Measurements from ENCODE around the gene EPB41L3. TPM values are rescaled to one million over a fixed set of nuclear protein-coding genes. Genes with fewer than 3 reads are reported as not detected.

EPB41L3 gene
- total and polyA plus RNA-seq, 10 of the 15 experiments (the other 5 are each of a cell fraction or from before 2014, with no cell fraction given), result 0.11 to 0.69 (median 0.23) TPM; not detected in 6

DNA sequence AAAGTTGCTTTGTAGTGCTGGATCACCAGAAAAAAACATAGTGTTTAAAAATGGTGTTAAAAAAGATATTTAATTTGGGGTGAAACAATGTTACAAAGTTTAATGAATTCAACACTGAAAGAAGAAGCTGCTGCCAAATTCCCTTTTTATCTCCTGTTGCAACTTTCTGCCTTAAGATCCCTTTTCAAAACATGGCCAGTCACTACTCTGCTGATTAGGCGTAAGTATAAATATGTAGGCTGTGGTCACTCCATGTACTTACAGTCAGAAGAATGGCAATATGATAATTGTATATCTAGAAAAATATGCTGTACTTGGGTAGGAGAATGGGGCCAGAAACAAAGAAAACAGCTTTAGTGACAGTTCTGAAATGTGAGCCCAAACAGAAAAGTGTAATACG is 124.8 kb downstream of the EPB41L3 start:
- no peaks in the 10 kb centered on the region for H4K20me1 ChIP-seq (ENCODE audit: control insufficient read depth, insufficient read depth)
- ChIA-PET RAD21 (ENCODE audit: unreplicated experiment) (no interaction called here), SMC1A (ENCODE audit: uncharacterized antibody, unreplicated experiment) (interaction anchor here (0.6 kb wide), 1 partner anchor 174 kb away, joined by 3 read pairs; no protein-coding TSS in a partner anchor), POLR2A (no interaction called here), CTCF (no interaction called here)
- H2AFZ ChIP-seq (ENCODE audit: control insufficient read depth, low read depth, low read length), result no peak overlapping the region
- BruUV-seq (replicated peaks), result no TSS peak
- in situ Hi-C loops (cut with MboI), result no loop called here
- DNase-seq (ENCODE audit: low read depth, low spot score) (no peak), ATAC-seq (no peak), FAIRE-seq (no peak)
- H3K9ac ChIP-seq (ENCODE audit: control insufficient read depth, insufficient read depth, low read length), result no peak overlapping the region
- H3K4me2 ChIP-seq (ENCODE audit: control insufficient read depth, insufficient read depth), result no peak overlapping the region
- TF ChIP-seq DPF2 (IDR thresholded peaks at IDR 0.05) (no peak), FOXM1 (IDR thresholded peaks at IDR 0.05; ENCODE audit: low read depth, low read length) (no peak), SRF (IDR thresholded peaks at IDR 0.05; ENCODE audit: low read depth in 2 of 2, low read length in 2 of 2) (no peak), NFXL1 (IDR thresholded peaks at IDR 0.05; ENCODE audit: borderline replicate concordance) (no peak), FOXK2 (IDR thresholded peaks at IDR 0.05) (no peak)
- TF ChIP-seq, protein P1, sequence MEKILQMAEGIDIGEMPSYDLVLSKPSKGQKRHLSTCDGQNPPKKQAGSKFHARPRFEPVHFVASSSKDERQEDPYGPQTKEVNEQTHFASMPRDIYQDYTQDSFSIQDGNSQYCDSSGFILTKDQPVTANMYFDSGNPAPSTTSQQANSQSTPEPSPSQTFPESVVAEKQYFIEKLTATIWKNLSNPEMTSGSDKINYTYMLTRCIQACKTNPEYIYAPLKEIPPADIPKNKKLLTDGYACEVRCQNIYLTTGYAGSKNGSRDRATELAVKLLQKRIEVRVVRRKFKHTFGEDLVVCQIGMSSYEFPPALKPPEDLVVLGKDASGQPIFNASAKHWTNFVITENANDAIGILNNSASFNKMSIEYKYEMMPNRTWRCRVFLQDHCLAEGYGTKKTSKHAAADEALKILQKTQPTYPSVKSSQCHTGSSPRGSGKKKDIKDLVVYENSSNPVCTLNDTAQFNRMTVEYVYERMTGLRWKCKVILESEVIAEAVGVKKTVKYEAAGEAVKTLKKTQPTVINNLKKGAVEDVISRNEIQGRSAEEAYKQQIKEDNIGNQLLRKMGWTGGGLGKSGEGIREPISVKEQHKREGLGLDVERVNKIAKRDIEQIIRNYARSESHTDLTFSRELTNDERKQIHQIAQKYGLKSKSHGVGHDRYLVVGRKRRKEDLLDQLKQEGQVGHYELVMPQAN (conservative IDR thresholded peaks at IDR 0.05), result no peak
- TF ChIP-seq, protein P2, sequence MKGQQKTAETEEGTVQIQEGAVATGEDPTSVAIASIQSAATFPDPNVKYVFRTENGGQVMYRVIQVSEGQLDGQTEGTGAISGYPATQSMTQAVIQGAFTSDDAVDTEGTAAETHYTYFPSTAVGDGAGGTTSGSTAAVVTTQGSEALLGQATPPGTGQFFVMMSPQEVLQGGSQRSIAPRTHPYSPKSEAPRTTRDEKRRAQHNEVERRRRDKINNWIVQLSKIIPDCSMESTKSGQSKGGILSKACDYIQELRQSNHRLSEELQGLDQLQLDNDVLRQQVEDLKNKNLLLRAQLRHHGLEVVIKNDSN (IDR thresholded peaks at IDR 0.05; ENCODE audit: borderline replicate concordance, extremely low read length, insufficient read depth, low read depth, low read length), result no peak
- H3K4me3 ChIP-seq, result no peak overlapping the region
- 46% methylated on average over 2 of the region's 2 CpGs for WGBS (ENCODE audit: insufficient coverage, insufficient replicate concordance, low lambda C conversion rate, missing lambda C conversion rate)
- peaks cover 2% of the 10 kb centered on the region in 2 experiments; a peak in 1 of 4 replicates for H3K27me3 ChIP-seq (replicated peaks in 1 of 2; ENCODE audit: control insufficient read depth in 2 of 2, insufficient read depth in 2 of 2, low read length in 1 of 2)
- H3K9me3 ChIP-seq (replicated peaks; ENCODE audit: control insufficient read depth, insufficient read depth, low read length), result no peaks in the 10 kb centered on the region
- intact Hi-C loops (cut with micrococcal nuclease; ENCODE audit: unreplicated experiment), result no loop called here
- no peaks in the 10 kb centered on the region for H3K36me3 ChIP-seq (ENCODE audit: control insufficient read depth in 2 of 2, insufficient read depth in 2 of 2, low read length in 1 of 2)
- H3K27ac ChIP-seq (ENCODE audit: control insufficient read depth, insufficient read depth), result no peak overlapping the region
- H3K79me2 ChIP-seq (ENCODE audit: control insufficient read depth, insufficient read depth, low read length), result no peaks in the 10 kb centered on the region
- H3K4me1 ChIP-seq (ENCODE audit: control insufficient read depth, insufficient read depth, low read length), result no peaks in the 10 kb centered on the region

Data from GM12878 (cell line).